CD1c-positive myeloid dendritic cell (primary cell): ENCODE data around the gene WNT4.
A peak's percentile ranks its signal among the peaks of the same experiment; 100 is the strongest.

Experiments
- DNase-seq: peaks from one replicate; pipeline ENCODE4 v3.0.0-alpha.2; 2016; ENCODE audit errors: extremely low spot score

Gene WNT4

GRCh38 chr1:22163564-22163963, 20.7 kb upstream of the WNT4 start:
- DNase-seq, result no peak

GRCh38 chr1:22163137-22163536, 20.2 kb upstream of the WNT4 start:
- DNase-seq, result no peak

GRCh38 chr1:22159891-22160290, 17.0 kb upstream of the WNT4 start:
- DNase-seq, result no peak

- no peak for DNase-seq
These were observed 15.8 kb upstream of the WNT4 start for GRCh38 chr1:22158654-22159053.

- no peak for DNase-seq
These were observed 14.6 kb upstream of the WNT4 start for GRCh38 chr1:22157359-22157966.

GRCh38 chr1:22155517-22155916, 12.6 kb upstream of the WNT4 start:
- DNase-seq, result no peak

GRCh38 chr1:22154626-22155025, 11.7 kb upstream of the WNT4 start:
- DNase-seq, result no peak

GRCh38 chr1:22153660-22154437, 11.0 kb upstream of the WNT4 start:
- no peak for DNase-seq

- DNase-seq, result no peak
These were observed 8.0 kb upstream of the WNT4 start for GRCh38 chr1:22150923-22151322.

- DNase-seq, result no peak
These were observed 407 bp downstream of the WNT4 start for GRCh38 chr1:22142315-22143064.

GRCh38 chr1:22141554-22142314, 1.2 kb downstream of the WNT4 start:
- DNase-seq, result no peak

- DNase-seq, result no peak
These were observed 2.2 kb downstream of the WNT4 start for GRCh38 chr1:22140694-22141093.

GRCh38 chr1:22139817-22140216, 3.1 kb downstream of the WNT4 start:
- no peak for DNase-seq

GRCh38 chr1:22139066-22139594, 3.8 kb downstream of the WNT4 start:
- no peak for DNase-seq

- no peak for DNase-seq
These were observed 5.7 kb downstream of the WNT4 start for GRCh38 chr1:22137004-22137720.

GRCh38 chr1:22133931-22134324, 9.0 kb downstream of the WNT4 start:
- no peak for DNase-seq

GRCh38 chr1:22133247-22133930, 9.5 kb downstream of the WNT4 start:
- DNase-seq, result no peak

- no peak for DNase-seq
These were observed 10.2 kb downstream of the WNT4 start for GRCh38 chr1:22132517-22133235.

- peak; percentile 29 for DNase-seq
These were observed 10.9 kb downstream of the WNT4 start for GRCh38 chr1:22131875-22132486.
